NCI-H748 (cell line): ENCODE data around the gene PMM2.
"Not testable (repeated sequence)": the region's sequence is repeated elsewhere in the genome, so short reads cannot be mapped to it uniquely, and the experiment has no call there.

Experiments used
- DNase-seq: peaks from one replicate; lab custom pipeline; 2025; ENCODE audit not compliant: unreplicated experiment; lab: John Stamatoyannopoulos, UW

PMM2 gene

GRCh38 chr16:8781797-8782196 is 15.8 kb upstream of the PMM2 start:
- DNase-seq, result no peak

GRCh38 chr16:8782673-8783072 is 15.0 kb upstream of the PMM2 start:
- no peak for DNase-seq

- no peak for DNase-seq
Measured at GRCh38 chr16:8785408-8785807, 12.2 kb upstream of the PMM2 start.

- not testable (repeated sequence) for DNase-seq
Measured at GRCh38 chr16:8786316-8786715, 11.3 kb upstream of the PMM2 start.

GRCh38 chr16:8788578-8789172 is 9.0 kb upstream of the PMM2 start:
- DNase-seq, result no peak

- DNase-seq, result no peak
Measured at GRCh38 chr16:8795091-8795490, 2.5 kb upstream of the PMM2 start.

- no peak for DNase-seq
Measured at GRCh38 chr16:8795818-8796217, 1.8 kb upstream of the PMM2 start.

- no peak for DNase-seq
Measured at GRCh38 chr16:8796469-8797363, 923 bp upstream of the PMM2 start.

- no peak for DNase-seq
Measured at GRCh38 chr16:8798174-8798527, 512 bp downstream of the PMM2 start.

GRCh38 chr16:8798535-8799157 is 1.0 kb downstream of the PMM2 start:
- DNase-seq, result no peak

GRCh38 chr16:8801701-8802100 is 4.1 kb downstream of the PMM2 start:
- DNase-seq, result no peak

- not testable (repeated sequence) for DNase-seq
Measured at GRCh38 chr16:8803733-8804132, 6.1 kb downstream of the PMM2 start.

- no peak for DNase-seq
Measured at GRCh38 chr16:8804313-8804712, 6.7 kb downstream of the PMM2 start.

- DNase-seq, result no peak
Measured at GRCh38 chr16:8806272-8806983, 8.8 kb downstream of the PMM2 start.

- no peak for DNase-seq
Measured at GRCh38 chr16:8807189-8807588, 9.6 kb downstream of the PMM2 start.

- no peak for DNase-seq
Measured at GRCh38 chr16:8808009-8808408, 10.4 kb downstream of the PMM2 start.

- no peak for DNase-seq
Measured at GRCh38 chr16:8808613-8809353, 11.1 kb downstream of the PMM2 start.

- no peak for DNase-seq
Measured at GRCh38 chr16:8812162-8812843, 14.7 kb downstream of the PMM2 start.

GRCh38 chr16:8814095-8814806 is 16.6 kb downstream of the PMM2 start:
- DNase-seq, result no peak
